GM19324 (cell line): ENCODE measurements around the gene KLF13.

Source experiments
- ATAC-seq: cut with Tn5 transposase; IDR thresholded peaks from one replicate; pipeline ENCODE4 v1.9.1; 2021; ENCODE audit warnings: mild to moderate bottlenecking, moderate library complexity; ENCODE audit not compliant: unreplicated experiment, low FRiP score

KLF13 gene

DNA sequence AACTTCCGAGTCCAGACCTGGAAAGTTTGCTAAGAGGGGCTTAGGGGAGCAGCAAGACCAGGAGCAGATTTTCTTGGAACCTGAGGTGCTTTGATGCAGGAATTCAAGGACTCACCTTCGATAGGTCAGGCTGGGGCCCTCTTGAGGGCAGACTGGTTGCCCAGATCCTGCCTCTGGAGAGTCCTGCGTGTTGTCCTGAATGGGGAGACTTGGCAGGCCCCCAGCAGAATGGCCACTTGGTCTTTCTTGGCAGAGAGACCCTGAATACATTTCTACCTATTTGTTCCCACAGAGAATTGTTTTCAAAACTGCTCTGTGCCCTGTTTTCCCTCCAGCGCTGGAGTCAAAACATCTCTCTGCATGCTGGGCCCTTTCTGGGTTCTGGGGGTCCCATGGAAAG lies 4.2 kb downstream of the KLF13 start:
- no peak for ATAC-seq

DNA sequence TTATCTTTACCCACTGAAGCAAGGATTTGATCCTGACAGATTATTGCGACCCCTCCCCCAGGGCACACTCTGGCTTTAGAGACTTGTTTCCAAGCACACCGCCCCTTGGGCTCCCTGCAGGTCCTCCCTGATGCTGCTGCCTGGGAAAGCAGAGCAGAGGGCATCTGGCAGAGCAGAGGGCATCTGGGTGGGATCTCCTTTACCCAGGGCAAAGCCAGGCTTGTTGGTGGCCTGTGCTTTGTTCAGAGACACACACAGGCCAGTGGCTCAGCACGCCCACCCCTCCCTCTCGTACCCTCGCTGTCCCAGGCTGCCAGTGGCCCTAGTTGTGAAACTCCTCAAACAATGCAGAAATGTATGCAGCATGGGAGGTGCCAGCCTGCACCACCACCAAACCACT lies 4.8 kb downstream of the KLF13 start:
- ATAC-seq = no peak

DNA sequence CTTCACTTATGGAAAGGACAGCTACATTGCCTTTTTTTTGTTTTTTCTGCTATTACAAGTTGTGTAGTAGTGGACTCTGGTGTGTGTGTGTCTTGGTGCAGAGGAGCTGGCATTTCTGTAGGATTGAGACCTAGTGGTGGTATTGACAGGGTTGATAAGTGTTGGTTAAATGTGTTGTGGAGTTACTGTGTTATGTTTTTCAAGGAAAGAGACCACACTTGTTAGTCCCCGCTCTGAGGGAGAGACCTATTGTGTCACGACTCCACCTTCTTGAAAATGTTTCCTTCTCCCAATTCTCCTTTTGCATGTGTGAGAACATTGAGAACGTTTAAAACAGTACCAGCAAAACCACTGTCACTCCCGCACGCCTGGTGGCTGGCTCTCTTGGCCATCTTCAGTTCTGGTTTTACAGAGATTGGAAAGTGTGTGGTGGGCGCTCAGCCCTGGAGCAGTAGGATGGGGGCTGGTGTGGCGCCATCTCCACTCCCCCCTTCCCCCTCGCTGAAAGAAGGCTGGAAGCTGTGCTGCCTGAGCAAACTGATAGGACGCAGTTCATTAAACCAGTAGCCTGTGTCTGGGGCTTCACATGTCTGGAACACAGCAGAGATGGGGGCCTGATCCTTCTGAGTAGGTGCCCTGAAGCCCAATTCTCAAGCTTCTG lies 5.5 kb downstream of the KLF13 start:
- ATAC-seq = no peak

DNA sequence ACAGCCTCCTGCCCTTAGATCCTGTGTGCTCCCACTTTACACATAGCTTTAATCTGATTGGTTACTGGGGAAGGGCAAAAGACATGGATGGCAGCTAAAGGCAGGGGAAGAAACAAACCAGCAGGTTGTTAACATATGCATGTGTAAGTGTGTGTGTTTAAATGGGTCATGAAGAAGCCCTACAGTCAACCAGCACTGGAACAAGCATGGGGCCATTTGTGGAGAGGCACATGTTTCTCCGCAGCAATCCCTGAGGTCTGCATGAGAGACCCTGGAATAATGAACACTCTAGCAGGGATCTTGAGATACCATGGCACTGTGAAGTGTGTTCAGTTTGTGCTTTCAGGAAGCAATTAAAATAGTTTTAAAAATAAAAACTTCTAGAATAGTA lies 6.0 kb downstream of the KLF13 start:
- ATAC-seq = no peak

DNA sequence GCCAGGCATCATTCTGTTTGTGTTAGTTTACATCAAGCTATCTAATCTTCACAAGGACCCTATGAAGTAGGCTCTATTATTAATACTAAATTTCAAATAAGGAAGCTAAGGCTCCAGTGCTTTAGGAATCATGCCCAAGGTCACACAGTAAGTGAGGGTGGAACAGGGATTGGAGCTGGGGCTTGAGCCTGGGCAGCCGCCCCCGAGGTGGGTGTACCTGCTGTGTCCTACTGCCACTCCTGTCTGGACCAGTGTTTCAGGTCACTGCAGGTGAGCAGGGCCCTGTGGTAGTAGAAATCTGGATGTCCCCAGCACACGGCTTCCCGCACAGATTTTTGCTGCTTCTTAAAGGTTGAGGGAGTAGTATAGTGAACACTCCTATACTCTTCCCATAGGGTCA lies 6.5 kb downstream of the KLF13 start:
- no peak for ATAC-seq

DNA sequence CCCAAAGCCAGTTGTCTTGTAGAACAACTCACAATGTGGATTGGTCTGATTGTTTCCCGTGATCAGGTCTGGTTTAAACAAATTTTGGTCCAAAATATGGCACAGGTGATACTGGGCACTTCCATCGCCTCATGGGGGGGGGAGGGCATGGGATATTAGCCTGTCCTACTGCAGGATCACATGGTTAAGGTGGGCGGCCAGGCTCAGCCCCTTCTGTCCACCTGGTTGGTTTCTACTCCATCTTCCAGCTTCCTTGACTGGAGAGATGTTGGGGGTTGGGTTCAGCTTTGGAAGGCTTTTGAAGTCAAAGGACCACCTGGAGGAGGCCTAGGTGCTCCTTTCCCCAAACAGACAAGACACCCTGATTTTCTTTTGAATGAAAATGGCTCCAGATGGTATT lies 7.2 kb downstream of the KLF13 start:
- ATAC-seq = no peak

DNA sequence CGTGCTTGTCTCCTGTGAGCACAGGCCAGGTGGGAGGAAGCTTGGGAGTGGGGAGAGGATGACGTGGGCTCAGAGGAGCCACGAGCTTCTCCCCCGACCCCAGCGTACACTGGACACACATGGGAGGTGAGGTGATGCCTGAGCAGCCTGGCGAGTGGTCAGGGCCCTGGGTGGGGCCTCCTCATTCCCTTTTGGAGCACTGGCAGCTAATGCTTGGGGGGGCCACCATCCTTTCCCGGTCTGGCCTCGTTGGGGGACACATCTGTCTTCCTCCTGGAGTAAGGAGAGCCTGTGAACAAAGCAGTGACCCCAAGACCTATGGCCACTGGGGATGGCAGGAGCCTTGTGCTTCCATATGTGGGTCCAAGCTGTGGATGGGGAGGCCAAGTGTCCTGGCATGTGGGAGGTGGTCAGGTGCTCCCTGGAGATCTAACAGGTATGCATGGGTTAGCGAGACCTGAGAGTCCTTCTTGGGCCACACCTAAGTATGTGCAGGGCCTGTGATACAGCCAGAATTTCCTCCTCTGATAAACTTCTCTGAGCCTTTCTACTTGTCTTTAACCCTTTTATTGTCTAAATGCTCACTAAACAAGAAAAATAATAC lies 9.5 kb downstream of the KLF13 start:
- no peak for ATAC-seq

DNA sequence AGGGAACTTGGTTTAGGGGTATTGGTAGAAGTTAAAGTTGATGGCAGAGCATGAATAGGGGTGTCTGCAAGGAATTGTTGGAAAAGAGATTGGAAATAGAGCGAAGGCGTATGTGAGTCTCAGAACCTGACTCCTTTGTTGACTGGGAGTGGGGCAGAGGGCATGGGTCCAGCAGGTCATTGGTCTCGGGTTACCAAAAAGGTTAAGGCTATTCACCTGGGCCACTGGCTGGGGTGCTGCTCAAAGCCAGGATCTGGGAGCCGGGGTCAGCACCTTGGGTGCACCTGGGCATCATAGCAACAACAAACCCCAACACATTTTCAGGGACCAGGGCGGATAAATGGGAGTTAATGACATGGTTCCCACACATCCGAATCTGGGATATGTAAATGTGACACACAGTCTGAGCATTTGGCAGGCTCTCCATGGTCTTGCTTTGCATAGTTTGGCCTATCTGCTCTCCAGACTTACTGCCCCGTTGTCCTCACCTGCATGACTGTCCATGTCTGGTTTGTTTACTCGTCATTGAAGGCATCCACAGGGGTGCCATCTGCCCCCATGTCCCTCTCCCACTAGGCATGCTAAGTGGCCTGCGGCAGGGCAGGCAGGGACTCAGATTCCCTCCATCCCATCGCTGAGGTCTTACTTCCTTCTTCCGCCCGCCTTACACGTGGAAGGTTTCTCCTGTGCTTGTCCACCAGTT lies 10.1 kb downstream of the KLF13 start:
- no peak for ATAC-seq

DNA sequence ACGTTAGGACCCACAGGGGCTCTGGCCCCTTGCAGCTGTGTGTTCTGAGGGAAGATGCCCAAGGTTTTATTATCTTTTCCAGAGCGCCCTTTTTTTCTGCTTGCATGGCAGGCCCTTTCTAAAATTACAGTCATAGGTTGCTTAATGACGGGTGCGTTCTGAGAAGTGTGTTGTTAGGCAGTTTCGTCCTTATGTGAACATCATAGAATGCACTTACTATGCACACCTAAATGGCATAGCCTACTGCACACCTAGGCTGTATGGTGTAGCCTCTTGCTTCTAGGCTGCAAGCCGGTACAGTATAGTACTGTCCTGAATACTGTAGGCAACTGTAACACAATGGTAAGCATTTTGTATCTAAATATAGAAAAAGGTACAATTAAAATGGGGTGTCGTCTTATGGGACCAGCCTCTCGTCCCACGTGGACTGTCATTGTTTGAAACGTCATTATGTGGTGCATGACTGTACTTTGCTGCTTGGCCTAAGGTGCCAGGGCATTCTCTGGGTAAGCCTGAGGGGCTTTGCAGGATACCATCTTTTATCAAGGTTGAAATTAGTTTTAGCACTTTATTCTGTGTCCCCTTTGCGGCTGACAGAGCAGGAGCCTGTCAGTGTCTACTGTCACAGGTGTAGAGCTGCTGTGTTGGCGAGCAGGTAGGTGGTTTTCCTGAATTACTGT lies 10.9 kb downstream of the KLF13 start:
- no peak for ATAC-seq

DNA sequence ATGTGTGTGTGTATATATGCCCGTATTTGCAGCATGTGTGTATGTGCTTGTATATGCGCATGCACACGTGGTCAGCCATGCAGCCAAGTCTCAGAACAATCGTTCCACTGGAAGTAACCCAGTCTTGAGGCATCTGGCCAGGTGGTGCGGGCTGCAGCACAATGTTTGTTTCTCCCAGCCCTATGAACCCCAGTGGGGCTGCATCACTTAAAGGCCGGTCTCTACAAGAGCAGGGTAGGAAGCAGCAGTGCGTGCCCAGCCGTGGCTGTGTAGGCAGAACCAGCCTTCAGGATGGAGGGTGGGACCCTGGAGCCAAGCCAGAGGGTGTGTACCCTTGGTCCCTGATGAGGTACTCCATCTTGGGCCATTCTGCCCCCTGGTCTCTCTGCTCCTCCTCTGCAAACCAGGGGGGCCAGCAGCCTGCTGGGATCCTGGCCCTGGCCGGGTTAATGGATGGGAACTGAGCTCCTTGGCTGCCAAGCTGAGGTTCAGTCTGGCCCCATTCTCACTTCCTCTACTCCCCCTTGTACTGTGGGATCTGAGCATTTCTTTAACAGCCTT lies 11.8 kb downstream of the KLF13 start:
- no peak for ATAC-seq

DNA sequence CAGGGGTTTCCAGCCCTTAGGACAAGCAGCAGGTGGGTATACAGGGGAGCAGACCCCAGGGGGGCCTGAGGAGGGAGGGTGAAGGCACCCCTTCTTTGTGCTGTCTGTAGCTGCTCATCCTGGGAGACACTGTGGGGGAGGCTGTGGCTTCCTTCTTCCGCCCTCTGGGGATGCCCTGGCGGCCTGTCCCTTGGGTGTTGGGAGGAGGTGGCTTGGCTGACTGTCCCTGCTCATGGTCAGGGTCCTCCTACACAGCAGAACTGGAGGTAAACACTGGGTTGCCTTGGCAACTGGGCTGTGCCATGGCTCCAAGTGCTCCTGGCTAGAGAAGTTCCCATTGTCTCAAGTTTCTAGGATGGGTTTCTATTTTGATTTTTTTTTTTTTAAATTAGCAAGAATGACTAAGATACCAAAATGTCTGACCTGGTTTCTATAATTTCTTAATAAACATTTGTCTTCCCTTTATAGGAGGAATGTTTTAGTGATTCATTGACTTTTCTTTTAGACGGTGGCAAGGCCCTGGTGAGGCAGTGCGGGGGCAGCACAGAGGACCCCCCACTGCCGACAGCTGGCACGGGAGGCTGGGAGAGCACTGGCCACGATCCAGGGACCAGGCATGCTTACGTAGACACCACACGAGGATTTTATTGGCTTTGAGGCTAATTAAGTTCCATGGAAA lies 12.4 kb downstream of the KLF13 start:
- no peak for ATAC-seq

DNA sequence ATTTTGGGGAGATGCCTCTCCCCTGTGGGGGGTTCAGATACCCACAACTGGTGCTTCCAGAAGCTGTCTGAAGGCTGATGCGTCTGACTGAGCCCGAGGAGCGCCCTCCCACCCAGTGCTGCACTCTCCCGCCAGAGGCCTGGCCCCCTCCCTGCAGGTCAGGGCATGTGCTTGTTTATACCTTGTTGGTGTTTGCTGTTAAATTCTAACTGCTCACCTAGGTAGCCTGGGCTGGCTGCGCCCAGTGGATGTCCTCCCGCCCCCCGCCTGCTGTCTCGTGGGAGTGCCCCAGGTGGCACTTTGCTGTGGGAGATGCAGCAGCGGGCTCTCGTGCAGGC lies 12.9 kb downstream of the KLF13 start:
- ATAC-seq = no peak

DNA sequence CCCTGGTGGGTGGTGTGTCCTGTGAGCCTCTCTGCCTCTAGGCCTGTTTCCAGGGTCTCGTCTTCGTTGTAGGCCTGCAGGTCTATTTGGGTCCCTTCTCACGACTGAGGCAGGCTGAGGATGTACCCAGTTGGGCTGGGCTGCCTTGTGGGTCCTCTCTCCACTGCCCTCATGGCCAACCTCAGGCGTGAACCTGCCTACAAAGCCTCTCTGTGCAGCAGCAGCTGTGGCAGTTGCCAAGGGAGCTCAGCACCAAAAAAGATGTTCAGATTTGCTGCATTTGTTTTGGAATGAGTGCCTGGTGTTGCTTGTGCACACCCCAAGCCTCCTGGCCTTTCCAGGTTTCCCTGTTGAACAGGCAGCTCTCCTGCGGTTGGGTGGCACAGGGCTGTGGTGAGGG lies 13.4 kb downstream of the KLF13 start:
- no peak for ATAC-seq

DNA sequence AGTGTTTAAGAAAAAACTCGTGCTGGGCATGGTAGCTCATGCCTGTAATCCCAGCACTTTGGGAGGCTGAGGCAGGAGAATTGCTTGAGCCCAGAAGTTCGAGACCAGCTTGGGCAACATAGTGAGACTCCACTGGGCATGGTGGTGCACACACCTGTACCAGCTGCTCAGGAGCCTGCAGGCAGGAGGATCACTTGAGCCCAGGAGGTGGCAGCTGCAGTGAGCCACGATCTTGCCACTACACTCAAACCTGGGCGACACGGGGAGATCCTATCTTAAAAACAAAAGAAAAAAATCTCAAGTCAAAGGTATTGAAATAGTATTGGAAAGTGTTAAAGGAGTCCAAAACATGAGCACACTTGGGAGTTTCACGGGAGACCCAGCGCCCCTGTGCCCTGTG lies 14.0 kb downstream of the KLF13 start:
- ATAC-seq = no peak

DNA sequence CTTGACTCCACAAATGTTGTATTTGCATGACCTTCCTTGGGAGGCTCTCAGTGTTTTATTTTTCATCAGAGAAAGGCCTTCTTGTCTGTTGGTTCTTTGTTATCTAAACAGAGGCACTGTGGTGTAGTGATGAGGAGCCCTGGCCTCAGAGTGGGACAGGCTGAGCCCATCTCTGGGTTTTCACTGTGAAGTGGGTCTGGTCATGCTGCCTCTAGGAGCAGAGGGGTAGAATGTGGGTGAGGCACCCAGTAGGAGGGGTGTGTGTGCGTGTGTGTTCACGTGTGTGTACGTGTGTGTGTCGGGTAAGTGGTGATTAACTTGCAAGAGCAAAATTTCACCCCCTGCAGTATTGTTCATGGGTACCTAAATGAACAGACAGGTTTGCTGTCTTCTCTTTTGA lies 14.4 kb downstream of the KLF13 start:
- no peak for ATAC-seq

DNA sequence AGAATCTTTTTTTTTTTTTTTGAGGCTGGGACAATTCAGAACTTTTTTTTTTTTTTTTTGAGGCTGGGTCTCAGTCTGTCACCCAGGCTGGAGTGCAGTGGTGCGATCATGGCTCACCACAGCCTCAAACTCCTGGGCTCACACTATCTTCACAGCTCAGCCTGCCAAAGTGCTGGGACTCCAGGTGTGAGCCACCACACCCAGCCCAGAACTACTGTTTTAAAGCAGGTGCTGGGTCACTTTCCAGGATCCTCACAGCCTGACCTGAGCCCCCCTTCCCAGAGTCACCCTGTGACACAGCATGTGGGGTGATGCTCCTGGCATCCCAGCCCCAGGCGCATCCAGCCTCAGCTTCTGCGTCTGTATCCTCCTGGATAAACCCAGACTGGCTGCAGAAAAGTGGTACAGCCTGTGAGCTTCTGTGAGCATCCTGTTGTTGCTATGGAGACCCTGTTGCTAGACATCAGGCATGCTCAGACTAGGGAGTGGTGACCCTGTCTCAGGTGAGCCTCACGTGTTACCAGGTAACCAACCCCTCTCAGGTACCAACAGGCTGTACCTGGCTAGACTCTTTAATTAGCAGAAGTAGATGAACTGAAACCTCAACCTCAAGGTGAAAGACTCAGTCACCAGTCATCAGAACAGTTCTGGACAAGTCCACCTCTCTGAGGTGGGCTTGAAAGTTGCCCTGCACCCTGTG lies 15.0 kb downstream of the KLF13 start:
- ATAC-seq = no peak

DNA sequence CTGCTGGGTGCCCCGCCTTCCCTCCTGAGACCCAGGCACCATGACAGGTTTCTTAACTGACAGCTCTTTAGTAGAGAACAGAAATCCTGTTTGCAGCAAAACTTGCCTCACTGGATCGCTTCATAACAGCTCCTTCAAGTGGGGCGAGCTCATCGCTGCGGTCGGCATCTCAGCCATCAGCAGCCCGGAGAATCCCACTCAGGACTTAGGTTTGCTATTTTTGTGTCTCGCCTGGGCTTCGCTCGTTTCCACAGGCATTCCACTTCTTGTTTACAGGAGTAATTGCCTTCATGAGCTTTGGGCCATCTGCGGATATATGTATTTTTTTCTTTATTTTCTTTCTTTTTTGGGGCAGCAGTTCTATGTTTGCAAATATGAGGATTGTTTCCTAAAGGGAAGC lies 15.7 kb downstream of the KLF13 start:
- no peak for ATAC-seq

DNA sequence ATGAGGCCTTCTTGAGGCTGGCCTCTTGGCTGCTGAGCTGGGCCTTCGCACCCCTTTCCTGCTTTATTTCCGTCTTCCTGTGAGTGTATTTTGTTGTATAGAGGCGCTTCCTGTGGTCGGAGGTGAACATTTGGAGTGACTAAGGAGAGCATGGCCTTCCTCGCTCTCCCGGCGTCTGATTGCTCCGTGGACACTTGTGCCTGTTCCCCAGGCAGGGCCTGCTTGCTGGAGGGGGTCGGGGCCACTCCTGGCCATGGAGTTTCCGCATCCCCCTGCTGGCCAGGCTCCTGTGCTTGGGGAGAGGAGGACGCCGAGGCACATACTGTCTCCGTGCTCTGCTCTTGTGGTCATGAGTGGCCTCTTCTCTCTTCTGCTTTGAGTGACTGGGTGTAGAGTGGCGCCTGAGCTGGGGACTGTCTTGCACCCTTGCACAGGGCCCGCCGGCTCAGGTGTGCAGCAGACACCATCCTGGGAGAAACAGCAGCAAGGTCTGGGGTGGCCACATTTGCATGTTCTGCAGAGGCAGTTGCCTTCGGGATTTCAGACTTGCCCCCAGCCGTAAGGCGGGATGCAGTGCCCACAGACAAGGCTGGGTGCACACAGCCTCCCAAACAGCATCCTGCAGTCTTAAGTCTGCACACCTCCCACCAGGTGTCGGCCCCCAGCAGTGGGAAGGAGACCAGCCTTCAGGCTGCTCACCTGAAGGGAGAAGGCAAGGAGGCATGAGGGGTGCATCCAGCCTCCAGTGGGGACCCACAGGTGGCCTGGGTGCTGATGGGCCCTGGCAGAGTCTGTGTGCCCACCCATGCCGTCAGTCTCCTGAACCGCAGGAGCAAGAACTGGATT lies 16.4 kb downstream of the KLF13 start:
- no peak for ATAC-seq

DNA sequence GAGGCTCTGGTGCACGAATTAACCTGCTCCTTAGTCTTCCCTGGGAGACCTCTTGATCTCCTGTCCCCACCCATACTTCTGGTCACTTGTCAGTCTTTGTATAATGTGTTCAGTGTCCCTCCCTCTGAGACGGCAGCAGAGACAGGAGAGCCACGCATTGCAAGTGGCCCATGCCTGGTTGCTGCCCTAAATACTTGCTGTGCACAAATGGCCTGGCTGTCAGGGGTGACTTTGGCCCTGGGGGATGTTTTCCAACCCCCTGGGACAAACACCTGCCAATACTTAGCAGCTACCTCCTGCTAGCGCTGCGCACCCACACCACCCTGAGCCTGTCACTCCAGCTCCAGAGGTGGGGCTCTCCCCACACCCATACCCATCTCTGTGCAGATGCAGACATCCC lies 17.2 kb downstream of the KLF13 start:
- ATAC-seq = no peak
